MM.1S (cell line): ENCODE measurements around the gene VPS35L.

ENCODE experiments used
- CTCF ChIP-seq: fragments of 300-600 bp; sonication (generic); IDR thresholded peaks from 2 replicates; pipeline ENCODE4 v1.5.1; 2016; ENCODE audit warnings: antibody characterized with exemption, low read length, mixed read lengths
- EZH2 ChIP-seq: fragments of 300-600 bp; sonication (generic); optimal IDR thresholded peaks from 2 replicates; pipeline ENCODE3; 2017; ENCODE audit warnings: low read depth, mild to moderate bottlenecking, antibody characterized with exemption, low read length, mixed read lengths

GRCh38 chr16:19746561-19746960, 191.1 kb downstream of the VPS35L start:
- TF ChIP-seq CTCF (no peak), EZH2 (no peak)
